HG03025 (cell line): ENCODE results near the gene MALRD1.

Source experiments
- ATAC-seq: cut with Tn5 transposase; IDR thresholded peaks from one replicate; pipeline ENCODE4 v1.9.1; 2021; ENCODE audit warnings: mild to moderate bottlenecking, moderate library complexity; ENCODE audit not compliant: unreplicated experiment, low FRiP score

Gene MALRD1

GRCh38 chr10:19329475-19329874 lies 280.9 kb downstream of the MALRD1 start:
- ATAC-seq, result no peak

- ATAC-seq, result no peak
Observed at GRCh38 chr10:19332304-19332703, 283.7 kb downstream of the MALRD1 start.

GRCh38 chr10:19333631-19334030 lies 285.0 kb downstream of the MALRD1 start:
- ATAC-seq, result no peak

GRCh38 chr10:19347621-19348020 lies 299.0 kb downstream of the MALRD1 start:
- ATAC-seq, result no peak

GRCh38 chr10:19367176-19367575 lies 318.6 kb downstream of the MALRD1 start:
- ATAC-seq, result no peak

- no peak for ATAC-seq
Observed at GRCh38 chr10:19373988-19374387, 325.4 kb downstream of the MALRD1 start.

GRCh38 chr10:19385846-19386450 lies 337.3 kb downstream of the MALRD1 start:
- ATAC-seq, result no peak

- no peak for ATAC-seq
Observed at GRCh38 chr10:19408924-19409323, 360.3 kb downstream of the MALRD1 start.

- no peak for ATAC-seq
Observed at GRCh38 chr10:19411119-19411518, 362.5 kb downstream of the MALRD1 start.

- ATAC-seq, result no peak
Observed at GRCh38 chr10:19412531-19412930, 363.9 kb downstream of the MALRD1 start.

GRCh38 chr10:19416164-19416563 lies 367.6 kb downstream of the MALRD1 start:
- ATAC-seq, result no peak

GRCh38 chr10:19417740-19418139 lies 369.1 kb downstream of the MALRD1 start:
- ATAC-seq, result no peak

GRCh38 chr10:19421674-19422073 lies 373.1 kb downstream of the MALRD1 start:
- ATAC-seq, result no peak

- ATAC-seq, result no peak
Observed at GRCh38 chr10:19426034-19426433, 377.4 kb downstream of the MALRD1 start.

- no peak for ATAC-seq
Observed at GRCh38 chr10:19431622-19432351, 383.2 kb downstream of the MALRD1 start.

GRCh38 chr10:19449860-19450259 lies 401.3 kb downstream of the MALRD1 start:
- no peak for ATAC-seq

GRCh38 chr10:19451356-19451755 lies 402.8 kb downstream of the MALRD1 start:
- no peak for ATAC-seq

- ATAC-seq, result no peak
Observed at GRCh38 chr10:19451937-19452336, 403.3 kb downstream of the MALRD1 start.

GRCh38 chr10:19453967-19454366 lies 405.4 kb downstream of the MALRD1 start:
- no peak for ATAC-seq

GRCh38 chr10:19461588-19461987 lies 413.0 kb downstream of the MALRD1 start:
- ATAC-seq, result no peak

- no peak for ATAC-seq
Observed at GRCh38 chr10:19466709-19467108, 418.1 kb downstream of the MALRD1 start.

GRCh38 chr10:19468413-19468812 lies 419.8 kb downstream of the MALRD1 start:
- ATAC-seq, result no peak
